H1 (cell line): Measurements from ENCODE around the gene KCNC1. TPM values are rescaled to one million over a fixed set of nuclear protein-coding genes. Genes with fewer than 3 reads are reported as not detected.

ENCODE experiments used
- CTCF ChIA-PET: fragments of 300-600 bp; sonication (Branson Sonifier 250); formaldehyde crosslinking; loops from one replicate; lab custom pipeline; 2021; ENCODE audit not compliant: partially characterized antibody; lab: Charles Lee
- POLR2A ChIA-PET: fragments of 300-600 bp; sonication (Branson Sonifier 250); formaldehyde crosslinking; loops from one replicate; lab custom pipeline; 2021; ENCODE audit warnings: inconsistent platforms; ENCODE audit not compliant: partially characterized antibody; lab: Charles Lee
- DNase-seq, 2 experiments: peaks; one replicate each; pipeline versions ENCODE4 v3.0.0 to v3.0.0-alpha.2; 2010 to 2022; ENCODE audit warnings: low spot score in 2 of 2, low read depth in 1 of 2, mixed read lengths in 1 of 2
- FAIRE-seq: peaks from 2 replicates; lab custom pipeline; 2011; peaks lifted over from hg19 to GRCh38; lab: Jason Lieb, UNC
- H2AFZ ChIP-seq: 2 replicates; pipeline ENCODE4 v1.8.1; 2012; ENCODE audit warnings: low read length, inconsistent platforms
- H2AK5ac ChIP-seq: 2 replicates; pipeline ENCODE4 v1.6.1; 2013; ENCODE audit warnings: low read depth, low read length
- H2BK120ac ChIP-seq: replicated peaks from 2 replicates; pipeline ENCODE3; 2013; ENCODE audit warnings: low read depth, low read length, inconsistent platforms
- H2BK12ac ChIP-seq: 2 replicates; pipeline ENCODE4 v1.6.1; 2013; ENCODE audit warnings: low read depth, low read length
- H2BK15ac ChIP-seq: 2 replicates; pipeline ENCODE4 v1.6.1; 2013; ENCODE audit warnings: low read length
- H2BK20ac ChIP-seq: 2 replicates; pipeline ENCODE4 v1.6.1; 2013; ENCODE audit warnings: low read length
- H2BK5ac ChIP-seq: 2 replicates; pipeline ENCODE4 v1.6.1; 2013; ENCODE audit warnings: low read depth, low read length
- H3K14ac ChIP-seq: 2 replicates; pipeline ENCODE4 v1.6.1; 2013; ENCODE audit warnings: inconsistent platforms; ENCODE audit not compliant: insufficient read length
- H3K18ac ChIP-seq: 2 replicates; pipeline ENCODE4 v1.6.1; 2013; ENCODE audit warnings: low read length; ENCODE audit errors: extremely low read depth
- H3K23ac ChIP-seq: 2 replicates; pipeline ENCODE4 v1.6.1; 2013; ENCODE audit warnings: inconsistent platforms; ENCODE audit not compliant: insufficient read length
- H3K23me2 ChIP-seq: 2 replicates; pipeline ENCODE4 v1.6.1; 2013; ENCODE audit warnings: low read depth, low read length
- H3K27ac ChIP-seq: 2 replicates; pipeline ENCODE4 v1.6.1; 2011; ENCODE audit warnings: low read depth, low read length, inconsistent platforms
- H3K27me3 ChIP-seq, 4 experiments: replicated peaks in 1 of 4; 1 replicate in 1 of 4; 2 replicates in 3 of 4; pipeline versions ENCODE4 v1.6.1 to v1.8.1; 2011 to 2013; ENCODE audit warnings: low read length in 3 of 4, mild to moderate bottlenecking in 3 of 4, inconsistent platforms in 2 of 4, mixed read lengths in 2 of 4, moderate library complexity in 1 of 4; ENCODE audit not compliant: control insufficient read depth in 3 of 4, insufficient read depth in 3 of 4; ENCODE audit errors: extremely low read depth in 1 of 4
- H3K36me3 ChIP-seq, 4 experiments: 2 replicates each; pipeline versions ENCODE4 v1.6.1 to v1.8.1; 2011 to 2013; ENCODE audit warnings: mild to moderate bottlenecking in 4 of 4, low read length in 3 of 4, moderate library complexity in 2 of 4, control low read depth in 1 of 4, inconsistent platforms in 1 of 4; ENCODE audit not compliant: insufficient read depth in 4 of 4, control insufficient read depth in 2 of 4
- H3K4ac ChIP-seq: replicated peaks from 2 replicates; pipeline ENCODE3; 2013; ENCODE audit warnings: low read length, low read depth, mixed read lengths, inconsistent platforms; ENCODE audit not compliant: insufficient read length
- H3K4me1 ChIP-seq, 4 experiments: replicated peaks in 1 of 4; 1 replicate in 1 of 4; 2 replicates in 3 of 4; pipeline versions ENCODE4 v1.6.1 to v1.8.1; 2011 to 2013; ENCODE audit warnings: low read length in 3 of 4, inconsistent platforms in 2 of 4, mixed read lengths in 1 of 4; ENCODE audit not compliant: insufficient read depth in 4 of 4, control insufficient read depth in 3 of 4
- H3K4me2 ChIP-seq, 2 experiments: 2 replicates each; pipeline versions ENCODE4 v1.6.1 to v1.8.1; 2011 to 2013; ENCODE audit warnings: low read depth in 2 of 2, low read length in 2 of 2, control low read depth in 1 of 2, inconsistent platforms in 1 of 2, mild to moderate bottlenecking in 1 of 2; ENCODE audit not compliant: insufficient read depth in 1 of 2
- H3K4me3 ChIP-seq, 4 experiments: fragments of 200-600, 300-600 bp in 1 of 4; sonication (generic), shearing (Covaris generic), sonication (Bioruptor Twin) in 1 of 4; 2 replicates each; pipeline versions ENCODE4 v1.5.1 to v1.8.1; 2011 to 2016; ENCODE audit warnings: low read length in 4 of 4, low read depth in 3 of 4, control low read depth in 2 of 4, inconsistent platforms in 2 of 4, mild to moderate bottlenecking in 2 of 4, mixed read lengths in 1 of 4, moderate library complexity in 1 of 4; ENCODE audit not compliant: insufficient read depth in 2 of 4; ENCODE audit errors: extremely low read depth in 1 of 4
- H3K56ac ChIP-seq: replicated peaks from 2 replicates; pipeline ENCODE3; 2013; ENCODE audit warnings: low read depth, mild to moderate bottlenecking, mixed read lengths, low read length, inconsistent platforms; ENCODE audit not compliant: insufficient read length
- H3K79me1 ChIP-seq: 2 replicates; pipeline ENCODE4 v1.6.1; 2013; ENCODE audit warnings: low read depth, low read length, control low read depth
- H3K79me2 ChIP-seq, 2 experiments: 2 replicates each; pipeline versions ENCODE4 v1.6.1 to v1.8.1; 2012 to 2013; ENCODE audit warnings: low read length in 2 of 2, mild to moderate bottlenecking in 2 of 2, inconsistent platforms in 1 of 2; ENCODE audit not compliant: insufficient read depth in 2 of 2, control insufficient read depth in 1 of 2
- H3K9ac ChIP-seq, 4 experiments: replicated peaks in 1 of 4; 1 replicate in 1 of 4; 2 replicates in 3 of 4; pipeline versions ENCODE4 v1.6.1 to v1.8.1; 2011 to 2013; ENCODE audit warnings: low read depth in 3 of 4, low read length in 3 of 4, control low read depth in 2 of 4, mild to moderate bottlenecking in 2 of 4, moderate library complexity in 2 of 4, inconsistent platforms in 1 of 4; ENCODE audit errors: extremely low read depth in 1 of 4
- H3K9me3 ChIP-seq, 2 experiments: 2 replicates each; pipeline versions ENCODE4 v1.6.1 to v1.8.1; 2012 to 2013; ENCODE audit warnings: mild to moderate bottlenecking in 2 of 2, moderate library complexity in 2 of 2, control low read depth in 1 of 2, inconsistent platforms in 1 of 2, low read depth in 1 of 2, low read length in 1 of 2, mixed read lengths in 1 of 2; ENCODE audit not compliant: insufficient read depth in 2 of 2
- H4K20me1 ChIP-seq, 2 experiments: replicated peaks in 1 of 2; 2 replicates each; pipeline versions ENCODE3 to v1.8.1; 2011 to 2013; ENCODE audit warnings: inconsistent platforms in 2 of 2, low read length in 2 of 2, mild to moderate bottlenecking in 1 of 2; ENCODE audit not compliant: insufficient read depth in 2 of 2, control insufficient read depth in 1 of 2
- H4K5ac ChIP-seq: 2 replicates; pipeline ENCODE4 v1.6.1; 2013; ENCODE audit warnings: low read length, low read depth, mixed read lengths, inconsistent platforms; ENCODE audit not compliant: insufficient read length
- H4K8ac ChIP-seq: 2 replicates; pipeline ENCODE4 v1.8.0; 2013; ENCODE audit warnings: mild to moderate bottlenecking, moderate library complexity, low read length, inconsistent platforms; ENCODE audit not compliant: insufficient read depth; ENCODE audit errors: extremely low read depth
- H4K91ac ChIP-seq: replicated peaks from 2 replicates; pipeline ENCODE3; 2013; ENCODE audit warnings: low read length, mixed read lengths, inconsistent platforms; ENCODE audit not compliant: insufficient read length
- BRCA1 ChIP-seq: IDR thresholded peaks from 2 replicates; pipeline ENCODE4 v1.6.1; 2012; ENCODE audit warnings: low read depth, low read length, improper control_type of control experiment
- EP300 ChIP-seq, 2 experiments: IDR thresholded peaks; 1 replicate in 1 of 2; 2 replicates in 1 of 2; pipeline ENCODE4 v1.6.1; 2011 to 2012; ENCODE audit warnings: low read depth in 2 of 2, low read length in 2 of 2, mild to moderate bottlenecking in 2 of 2, borderline replicate concordance in 1 of 2, inconsistent platforms in 1 of 2, moderate library complexity in 1 of 2
- KDM5A ChIP-seq: fragments of 200-600 bp; IDR thresholded peaks from 2 replicates; pipeline ENCODE4 v1.7.1; 2012; ENCODE audit warnings: mild to moderate bottlenecking, low read length, inconsistent platforms, mixed read lengths
- SRF ChIP-seq: IDR thresholded peaks from 2 replicates; pipeline ENCODE4 v1.6.1; 2011; ENCODE audit warnings: mild to moderate bottlenecking, low read depth, low read length, moderate library complexity
- WGBS, 2 experiments: shearing (Covaris generic) in 1 of 2; methylation state at CpG; one replicate each; pipeline versions ENCODE4 v1.1.6 to v1.1.7; 2013 to 2015; ENCODE audit warnings: low lambda C conversion rate in 2 of 2, mixed read lengths in 2 of 2, inconsistent platforms in 1 of 2, low coverage in 1 of 2, missing lambda C conversion rate in 1 of 2; ENCODE audit not compliant: insufficient replicate concordance in 2 of 2, insufficient coverage in 1 of 2, insufficient read length in 1 of 2; ENCODE audit errors: extremely low coverage in 1 of 2, missing lambda C conversion rate in 1 of 2; 5-methylcytosine and 5-hydroxymethylcytosine counted together
- polyA plus RNA-seq, 7 experiments: library from polyadenylated mRNA; depleted of rRNA in 3 of 7; stranded (reverse) in 5 of 7; unstranded in 2 of 7; fragments of >200 nt in 5 of 7; fragments of 200-250 nt in 2 of 7; gene quantifications; 1 replicate in 5 of 7; 2 replicates in 1 of 7; 4 replicates in 1 of 7; pipeline versions ENCODE4 v1.2.1 to v1.2.3, GENCODE V29; 2011 to 2013; ENCODE audit warnings: missing spikeins in 2 of 7, mixed read lengths in 2 of 7
- total RNA-seq: library from RNA; stranded (reverse); fragmentation: NEBNext Ultra II Directional; extraction: Animal tissue kit (Norgen Biotek cat#: 25700); gene quantifications from 2 replicates; pipeline ENCODE4 v1.2.1, GENCODE V29; 2021

The KCNC1 gene
- total and polyA plus RNA-seq, 2 of the 8 experiments (the other 6 are each of a cell fraction or from before 2014, with no cell fraction given), result 0.11 to 0.26 TPM

DNA sequence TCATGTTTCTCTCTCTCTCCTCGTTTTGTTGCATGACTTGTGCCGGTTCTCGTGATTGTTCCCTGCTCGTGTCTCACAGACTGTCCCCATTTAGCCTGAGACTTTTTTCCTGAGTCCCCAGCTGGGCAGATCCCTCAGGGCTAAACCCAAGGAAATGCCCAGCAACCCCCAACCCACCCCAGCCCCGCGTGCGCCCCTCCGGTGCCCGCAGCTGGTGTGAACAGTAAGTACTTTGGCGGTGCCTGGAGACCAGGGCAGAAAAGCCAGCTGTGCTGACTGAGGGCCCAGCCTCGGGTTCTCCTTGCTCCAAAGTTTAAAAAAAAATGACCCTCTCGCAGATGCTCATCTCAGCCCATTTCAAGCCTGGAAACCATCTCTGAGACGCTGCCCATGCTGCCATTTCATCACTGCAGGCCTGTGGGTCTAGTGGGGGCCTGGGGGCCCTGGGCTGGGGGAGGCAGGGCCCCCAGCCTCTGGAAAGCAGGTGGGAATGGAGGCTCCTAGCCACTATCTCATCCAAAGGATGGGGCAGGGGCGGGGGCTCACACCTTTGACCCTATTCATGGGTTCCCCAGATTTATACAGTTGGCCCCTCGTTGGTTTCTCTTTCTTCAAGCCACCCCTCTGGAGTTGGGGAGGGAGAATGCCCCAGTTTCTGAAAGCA is 41.8 kb downstream of the KCNC1 start:
- Histone ChIP-seq H3K9ac (no peak overlapping the region), H3K4me1 (no peaks in the 10 kb centered on the region), H3K36me3 (no peaks in the 10 kb centered on the region), H3K14ac (no peak overlapping the region), H2BK20ac (no peak overlapping the region), H2BK5ac (no peak overlapping the region), H2AFZ (no peak overlapping the region), H2AK5ac (no peak overlapping the region), H3K79me2 (no peaks in the 10 kb centered on the region), H3K9me3 (no peaks in the 10 kb centered on the region; a peak in 1 of 4 replicates), H3K23ac (no peak overlapping the region), H2BK15ac (no peak overlapping the region), H4K91ac (no peak overlapping the region), H3K56ac (no peak overlapping the region), H3K27ac (no peak overlapping the region), H4K5ac (no peak overlapping the region), H3K4me3 (no peak overlapping the region), H3K79me1 (no peaks in the 10 kb centered on the region), H3K23me2 (no peaks in the 10 kb centered on the region), H4K20me1 (peaks cover 0 to 2% of the 10 kb centered on the region in 2 experiments), H2BK120ac (no peak overlapping the region), H3K18ac (no peak overlapping the region), H3K27me3 (no peaks in the 10 kb centered on the region), H4K8ac (no peak overlapping the region), H3K4me2 (no peak overlapping the region), H2BK12ac (no peak overlapping the region), H3K4ac (no peak overlapping the region)
- ChIA-PET CTCF (interaction anchor here (0.8 to 4.1 kb wide), 6 partner anchors 15 to 203 kb away, joined by 3 to 28 read pairs (median 8); no protein-coding TSS in a partner anchor), POLR2A (no interaction called here)
- no peak for DNase-seq
- no peak for FAIRE-seq
- no peak for TF ChIP-seq SRF
- no peak for TF ChIP-seq BRCA1
- no peak for TF ChIP-seq KDM5A
- no peak for TF ChIP-seq EP300 (IDR thresholded peaks at IDR 0.05; ENCODE audit: borderline replicate concordance in 1 of 2, low read depth in 2 of 2, low read length in 2 of 2)
- 81% methylated on average over 14 of the region's 15 CpGs; no CpG with 5 or more reads in 1 of the 2 experiments for WGBS, 2 experiments
